K562 (cell line): ENCODE results near the gene MLLT3. TPM values are rescaled to one million over a fixed set of nuclear protein-coding genes. Genes with fewer than 3 reads are reported as not detected.

ENCODE experiments used
- ATAC-seq: fragments of 200-7000 bp; cut with Tn5 transposase; 3 replicates; pipeline ENCODE4 v1.9.1; 2020; ENCODE audit warnings: moderate library complexity
- BruUV-seq: library from RNA; stranded (reverse); fragments of 400-500 nt; replicated peaks from 2 replicates; lab custom pipeline; 2021; lab: Mats Ljungman, UMichigan
- CTCF ChIA-PET: fragments of 300-600 bp; formaldehyde crosslinking; extraction: SDS; loops from one replicate; lab custom pipeline; 2021; ENCODE audit warnings: low intra/inter-chr PET ratio; lab: Yijun Ruan, JAX
- POLR2A ChIA-PET: fragments of 300-600, 350-650 bp; sonication (Branson Sonifier 250); formaldehyde crosslinking; extraction: SDS; loops from one replicate; lab custom pipeline; 2021; ENCODE audit warnings: antibody characterized with exemption, inconsistent platforms; lab: Yijun Ruan, JAX
- DNase-seq, 4 experiments: peaks; one replicate each; pipeline versions ENCODE4 v3.0.0 to v3.0.0-alpha.2; 2011 to 2018; ENCODE audit warnings: low spot score in 3 of 4, mixed read lengths in 3 of 4; ENCODE audit errors: extremely low read depth in 1 of 4
- FAIRE-seq: peaks from 2 replicates; lab custom pipeline; 2011; peaks lifted over from hg19 to GRCh38; lab: Jason Lieb, UNC
- H2AFZ ChIP-seq: 2 replicates; pipeline ENCODE4 v1.6.0; 2011; ENCODE audit warnings: low read depth, low read length, control low read depth, inconsistent platforms
- H3K27ac ChIP-seq: fragments of 200-600 bp; 3 replicates; pipeline ENCODE4 v1.8.0; 2011; ENCODE audit warnings: low read depth, mild to moderate bottlenecking, control low read depth, inconsistent platforms, low read length, moderate library complexity, mixed read lengths; ENCODE audit errors: extremely low read depth
- H3K27me3 ChIP-seq, 2 experiments: fragments of 300-600 bp in 1 of 2; 2 replicates in 1 of 2; 3 replicates in 1 of 2; pipeline versions ENCODE4 v1.6.0 to v1.8.0; 2011; ENCODE audit warnings: inconsistent platforms in 2 of 2, low read length in 2 of 2, mild to moderate bottlenecking in 1 of 2, mixed read lengths in 1 of 2, moderate library complexity in 1 of 2; ENCODE audit not compliant: control insufficient read depth in 2 of 2, insufficient read depth in 2 of 2
- H3K36me3 ChIP-seq: fragments of 300-600 bp; 3 replicates; pipeline ENCODE4 v1.8.0; 2011; ENCODE audit warnings: mild to moderate bottlenecking, low read length, inconsistent platforms; ENCODE audit not compliant: control insufficient read depth, insufficient read depth
- H3K4me1 ChIP-seq, 2 experiments: fragments of 200-600 bp in 1 of 2; replicated peaks in 1 of 2; 2 replicates in 1 of 2; 3 replicates in 1 of 2; pipeline versions ENCODE4 v1.5.1 to v1.8.0; 2011; ENCODE audit warnings: inconsistent platforms in 2 of 2, low read length in 2 of 2, mild to moderate bottlenecking in 1 of 2, mixed read lengths in 1 of 2, moderate library complexity in 1 of 2; ENCODE audit not compliant: control insufficient read depth in 2 of 2, insufficient read depth in 2 of 2
- H3K4me2 ChIP-seq: 2 replicates; pipeline ENCODE4 v1.6.1; 2011; ENCODE audit warnings: low read length, control low read depth, inconsistent platforms, mixed read lengths; ENCODE audit not compliant: insufficient read depth
- H3K4me3 ChIP-seq: fragments of 200-600 bp; sonication (generic), shearing (Covaris generic); 2 replicates; pipeline ENCODE4 v1.5.1; 2016; ENCODE audit warnings: control low read depth, inconsistent platforms
- H3K79me2 ChIP-seq: fragments of 200-600 bp; 3 replicates; pipeline ENCODE4 v1.8.0; 2011; ENCODE audit warnings: low read length, inconsistent platforms; ENCODE audit not compliant: control insufficient read depth, insufficient read depth
- H3K9ac ChIP-seq, 2 experiments: 2 replicates each; pipeline versions ENCODE4 v1.6.0 to v1.6.1; 2011; ENCODE audit warnings: low read depth in 2 of 2, low read length in 2 of 2, control low read depth in 1 of 2, inconsistent platforms in 1 of 2, mild to moderate bottlenecking in 1 of 2, mixed read lengths in 1 of 2; ENCODE audit not compliant: insufficient read depth in 1 of 2
- H3K9me1 ChIP-seq: one replicate; pipeline ENCODE4 v1.6.0; 2011; ENCODE audit warnings: inconsistent platforms, mild to moderate bottlenecking, low read length, moderate library complexity; ENCODE audit not compliant: control insufficient read depth, insufficient read depth
- H3K9me3 ChIP-seq: replicated peaks from 2 replicates; pipeline ENCODE4 v1.5.1; 2011; ENCODE audit warnings: low read depth, low read length, inconsistent platforms; ENCODE audit not compliant: control insufficient read depth, insufficient read depth
- H4K20me1 ChIP-seq: replicated peaks from 2 replicates; pipeline ENCODE4 v1.6.1; 2011; ENCODE audit warnings: low read length, inconsistent platforms, mixed read lengths; ENCODE audit not compliant: control insufficient read depth, insufficient read depth
- BCOR ChIP-seq: fragments of 450-650 bp; IDR thresholded peaks from 2 replicates; pipeline ENCODE4 v1.6.1; 2016
- CBX2 ChIP-seq: fragments of 200-600 bp; sonication (generic); IDR thresholded peaks from one replicate; pipeline ENCODE4 v1.6.1; 2012; ENCODE audit warnings: mild to moderate bottlenecking, low read length, inconsistent platforms; ENCODE audit not compliant: insufficient read depth, poor library complexity, severe bottlenecking
- FOXA3 ChIP-seq, 2 experiments: fragments of 450-650 bp in 1 of 2; sonication (generic) in 1 of 2; formaldehyde crosslinking; IDR thresholded peaks in 1 of 2; conservative IDR thresholded peaks in 1 of 2; 2 replicates each; pipeline versions ENCODE4 v1.4.0 to v1.8.0; 2020 to 2022; ENCODE audit warnings: mild to moderate bottlenecking in 2 of 2, missing genetic modification reagents in 1 of 2
- FOXK1 ChIP-seq: sonication (generic); formaldehyde crosslinking; IDR thresholded peaks from 2 replicates; pipeline ENCODE4 v1.8.0; 2022; ENCODE audit warnings: missing genetic modification reagents, mild to moderate bottlenecking, borderline replicate concordance
- HMGN3 ChIP-seq: IDR thresholded peaks from 2 replicates; pipeline ENCODE4 v1.6.1; 2011; ENCODE audit warnings: borderline replicate concordance, low read depth, mild to moderate bottlenecking, mixed read lengths, low read length; ENCODE audit not compliant: insufficient read length; ENCODE audit errors: extremely low read depth
- HNRNPK ChIP-seq: fragments of 200-400 bp; formaldehyde crosslinking; IDR thresholded peaks from one replicate; pipeline ENCODE4 v1.6.1; 2018; ENCODE audit warnings: mild to moderate bottlenecking, low read depth, low read length; ENCODE audit not compliant: poor library complexity, severe bottlenecking
- ILF3 ChIP-seq: fragments of 450-650 bp; IDR thresholded peaks from 2 replicates; pipeline ENCODE4 v1.6.1; 2018; ENCODE audit warnings: antibody characterized with exemption, mild to moderate bottlenecking, moderate library complexity, borderline replicate concordance
- L3MBTL2 ChIP-seq: fragments of 450-650 bp; IDR thresholded peaks from 2 replicates; pipeline ENCODE4 v1.6.1; 2016; ENCODE audit warnings: mild to moderate bottlenecking, moderate library complexity
- MXI1 ChIP-seq: IDR thresholded peaks from 2 replicates; pipeline ENCODE4 v1.6.1; 2011; ENCODE audit warnings: low read depth, mild to moderate bottlenecking, improper control_type of control experiment, low read length
- POLR2AphosphoS5 ChIP-seq: IDR thresholded peaks from 2 replicates; pipeline ENCODE4 v1.6.1; 2011; ENCODE audit warnings: mild to moderate bottlenecking, low read depth, low read length, moderate library complexity; ENCODE audit not compliant: control insufficient read depth, insufficient read depth
- RBM14 ChIP-seq: fragments of 200-400 bp; formaldehyde crosslinking; IDR thresholded peaks from 2 replicates; pipeline ENCODE4 v1.6.1; 2018; ENCODE audit warnings: low read depth, mild to moderate bottlenecking, low read length, moderate library complexity, borderline replicate concordance; ENCODE audit not compliant: insufficient read depth
- SOX6 ChIP-seq: fragments of 450-650 bp; IDR thresholded peaks from 2 replicates; pipeline ENCODE4 v1.6.1; 2014; ENCODE audit warnings: mild to moderate bottlenecking
- TAF9B ChIP-seq: fragments of 450-650 bp; IDR thresholded peaks from 2 replicates; pipeline ENCODE4 v1.6.1; 2018; ENCODE audit warnings: mild to moderate bottlenecking; ENCODE audit not compliant: partially characterized antibody
- TRIM24 ChIP-seq, 2 experiments: fragments of 450-650 bp; IDR thresholded peaks; 2 replicates each; pipeline ENCODE4 v1.6.1; 2016
- ZBTB1 ChIP-seq: sonication (generic); formaldehyde crosslinking; IDR thresholded peaks from 2 replicates; pipeline ENCODE4 v1.8.1; 2023; ENCODE audit warnings: missing genetic modification reagents, low read depth, mild to moderate bottlenecking, borderline replicate concordance
- ZNF316 ChIP-seq: fragments of 450-650 bp; IDR thresholded peaks from 2 replicates; pipeline ENCODE4 v1.6.1; 2016
- ZNF696 ChIP-seq: fragments of 250-450 bp; sonication (Bioruptor Pico); conservative IDR thresholded peaks from 2 replicates; pipeline ENCODE4 v1.4.0; 2020; ENCODE audit warnings: mild to moderate bottlenecking, moderate library complexity
- WGBS: fragments of 100-300 bp; shearing (Covaris generic); methylation state at CpG from one replicate; pipeline ENCODE4 v1.1.6; 2016; ENCODE audit warnings: low coverage, mixed read lengths; ENCODE audit not compliant: insufficient coverage; ENCODE audit errors: missing lambda C conversion rate; 5-methylcytosine and 5-hydroxymethylcytosine counted together
- in situ Hi-C: fragments of 300-500 bp; cut with MboI; formaldehyde crosslinking; loops from 4 replicates; pipeline ENCODE4 v1.15.0; 2018; ENCODE audit warnings: inconsistent platforms, mixed read lengths
- intact Hi-C: fragments of 100-400 bp; cut with micrococcal nuclease; formaldehyde crosslinking; loops from 2 replicates; pipeline ENCODE4 v1.14.2; 2022
- polyA plus RNA-seq, 8 experiments: library from polyadenylated mRNA; depleted of rRNA in 4 of 8; stranded (reverse) in 5 of 8; unstranded in 3 of 8; fragments of >200 nt; fragmentation: Nextera tagmentation in 2 of 8; fragmentation: Illumina TruSeq in 1 of 8; extraction: Ambion mirVana in 2 of 8; extraction: Trizol in 1 of 8; gene quantifications; 2 replicates each; pipeline versions ENCODE4 v1.2.1 to v1.2.3, GENCODE V29; 2011 to 2014; ENCODE audit warnings: inconsistent platforms in 1 of 8, missing spikeins in 1 of 8
- total RNA-seq, 7 experiments: library from RNA; depleted of rRNA in 6 of 7; stranded (reverse); fragments of >200 nt in 6 of 7; fragmentation: Illumina TruSeq in 2 of 7; extraction: Trizol in 2 of 7; gene quantifications; 2 replicates each; pipeline versions ENCODE4 v1.2.1 to v1.2.3, GENCODE V29; 2011 to 2021; ENCODE audit warnings: low replicate concordance in 1 of 7
- TF ChIP-seq, protein P1 (sequence below): sonication (generic); formaldehyde crosslinking; IDR thresholded peaks from 2 replicates; pipeline ENCODE4 v1.8.0; 2023; ENCODE audit warnings: mild to moderate bottlenecking, missing genetic modification reagents
- TF ChIP-seq, protein P2 (sequence below): fragments of 250-450 bp; sonication (Bioruptor Pico); IDR thresholded peaks from 2 replicates; pipeline ENCODE4 v1.4.0; 2020; ENCODE audit warnings: borderline replicate concordance
- TF ChIP-seq, protein P3 (sequence below): fragments of 250-450 bp; sonication (Bioruptor Pico); IDR thresholded peaks from 2 replicates; pipeline ENCODE4 v1.8.0; 2021; ENCODE audit warnings: moderate library complexity, mild to moderate bottlenecking, inconsistent platforms

The MLLT3 gene
- total and polyA plus RNA-seq, 9 of the 15 experiments (the other 6 are each of a cell fraction or from before 2014, with no cell fraction given) = 0.07 to 0.42 (median 0.22) TPM; not detected in 4

DNA sequence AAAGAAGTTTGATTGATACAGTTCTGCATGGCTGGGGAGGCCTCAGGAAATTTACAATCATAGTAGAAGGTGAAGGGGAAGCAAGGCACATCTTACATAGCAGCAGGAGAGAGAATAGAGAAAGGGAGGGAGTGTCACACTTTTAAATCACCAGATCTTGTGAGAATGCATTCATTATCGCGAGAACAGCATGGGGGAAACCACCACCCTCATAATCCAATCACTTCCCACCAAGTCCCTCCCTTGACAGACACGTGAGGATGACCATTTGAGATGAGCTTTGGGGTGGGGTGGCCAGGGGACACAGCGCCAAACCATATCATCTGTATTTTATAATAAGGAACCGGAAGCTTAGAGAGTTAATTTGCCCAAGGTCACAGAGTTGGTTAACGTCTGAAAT, 48.1 kb upstream of the MLLT3 start:
- intact Hi-C loops (no loop called here), in situ Hi-C loops (no loop called here)
- no peaks in the 10 kb centered on the region for H3K27me3 ChIP-seq
- no peak for ATAC-seq
- 5% methylated on average over 6 of the region's 6 CpGs for WGBS
- DNase-seq = no peak
- TF ChIP-seq, protein P1, sequence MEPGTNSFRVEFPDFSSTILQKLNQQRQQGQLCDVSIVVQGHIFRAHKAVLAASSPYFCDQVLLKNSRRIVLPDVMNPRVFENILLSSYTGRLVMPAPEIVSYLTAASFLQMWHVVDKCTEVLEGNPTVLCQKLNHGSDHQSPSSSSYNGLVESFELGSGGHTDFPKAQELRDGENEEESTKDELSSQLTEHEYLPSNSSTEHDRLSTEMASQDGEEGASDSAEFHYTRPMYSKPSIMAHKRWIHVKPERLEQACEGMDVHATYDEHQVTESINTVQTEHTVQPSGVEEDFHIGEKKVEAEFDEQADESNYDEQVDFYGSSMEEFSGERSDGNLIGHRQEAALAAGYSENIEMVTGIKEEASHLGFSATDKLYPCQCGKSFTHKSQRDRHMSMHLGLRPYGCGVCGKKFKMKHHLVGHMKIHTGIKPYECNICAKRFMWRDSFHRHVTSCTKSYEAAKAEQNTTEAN (CRISPR knock-in tag) = no peak
- TF ChIP-seq, protein P2, sequence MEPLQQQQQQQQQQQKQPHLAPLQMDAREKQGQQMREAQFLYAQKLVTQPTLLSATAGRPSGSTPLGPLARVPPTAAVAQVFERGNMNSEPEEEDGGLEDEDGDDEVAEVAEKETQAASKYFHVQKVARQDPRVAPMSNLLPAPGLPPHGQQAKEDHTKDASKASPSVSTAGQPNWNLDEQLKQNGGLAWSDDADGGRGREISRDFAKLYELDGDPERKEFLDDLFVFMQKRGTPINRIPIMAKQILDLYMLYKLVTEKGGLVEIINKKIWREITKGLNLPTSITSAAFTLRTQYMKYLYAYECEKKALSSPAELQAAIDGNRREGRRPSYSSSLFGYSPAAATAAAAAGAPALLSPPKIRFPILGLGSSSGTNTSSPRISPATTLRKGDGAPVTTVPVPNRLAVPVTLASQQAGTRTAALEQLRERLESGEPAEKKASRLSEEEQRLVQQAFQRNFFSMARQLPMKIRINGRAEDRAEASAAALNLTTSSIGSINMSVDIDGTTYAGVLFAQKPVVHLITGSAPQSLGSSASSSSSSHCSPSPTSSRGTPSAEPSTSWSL (CRISPR knock-in tag) = no peak
- TF ChIP-seq HMGN3 = no peak
- no peak for TF ChIP-seq FOXK1
- TF ChIP-seq L3MBTL2 = no peak
- TF ChIP-seq ZNF696 (CRISPR knock-in tag) = no peak
- TF ChIP-seq ILF3 = no peak
- no peak for TF ChIP-seq POLR2AphosphoS5
- TF ChIP-seq MXI1 = no peak
- TF ChIP-seq, protein P3, sequence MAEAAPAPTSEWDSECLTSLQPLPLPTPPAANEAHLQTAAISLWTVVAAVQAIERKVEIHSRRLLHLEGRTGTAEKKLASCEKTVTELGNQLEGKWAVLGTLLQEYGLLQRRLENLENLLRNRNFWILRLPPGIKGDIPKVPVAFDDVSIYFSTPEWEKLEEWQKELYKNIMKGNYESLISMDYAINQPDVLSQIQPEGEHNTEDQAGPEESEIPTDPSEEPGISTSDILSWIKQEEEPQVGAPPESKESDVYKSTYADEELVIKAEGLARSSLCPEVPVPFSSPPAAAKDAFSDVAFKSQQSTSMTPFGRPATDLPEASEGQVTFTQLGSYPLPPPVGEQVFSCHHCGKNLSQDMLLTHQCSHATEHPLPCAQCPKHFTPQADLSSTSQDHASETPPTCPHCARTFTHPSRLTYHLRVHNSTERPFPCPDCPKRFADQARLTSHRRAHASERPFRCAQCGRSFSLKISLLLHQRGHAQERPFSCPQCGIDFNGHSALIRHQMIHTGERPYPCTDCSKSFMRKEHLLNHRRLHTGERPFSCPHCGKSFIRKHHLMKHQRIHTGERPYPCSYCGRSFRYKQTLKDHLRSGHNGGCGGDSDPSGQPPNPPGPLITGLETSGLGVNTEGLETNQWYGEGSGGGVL (CRISPR knock-in tag) = no peak
- no peak for TF ChIP-seq ZBTB1 (CRISPR knock-in tag)
- no peak for TF ChIP-seq TAF9B
- no peak for TF ChIP-seq FOXA3 (CRISPR knock-in tag; conservative IDR thresholded peaks at IDR 0.05 in 1 of 2, IDR thresholded peaks at IDR 0.05 in 1 of 2)
- TF ChIP-seq RBM14 = no peak
- no peak for TF ChIP-seq SOX6
- TF ChIP-seq HNRNPK = no peak
- TF ChIP-seq BCOR = no peak
- no peak for TF ChIP-seq TRIM24 (IDR thresholded peaks at IDR 0.05)
- TF ChIP-seq CBX2 = no peak
- no peak for TF ChIP-seq ZNF316
- no peaks in the 10 kb centered on the region for H4K20me1 ChIP-seq
- H3K27ac ChIP-seq = no peak overlapping the region
- BruUV-seq = no TSS peak
- H2AFZ ChIP-seq = no peak overlapping the region
- no peaks in the 10 kb centered on the region for H3K9me1 ChIP-seq
- no peaks in the 10 kb centered on the region for H3K36me3 ChIP-seq
- no peak overlapping the region for H3K4me3 ChIP-seq
- H3K4me2 ChIP-seq = no peak overlapping the region
- H3K79me2 ChIP-seq = no peaks in the 10 kb centered on the region
- no peaks in the 10 kb centered on the region for H3K4me1 ChIP-seq
- ChIA-PET CTCF (no interaction called here), POLR2A (interaction anchor here (0.8 kb wide), 1 partner anchor 13 kb away, joined by 3 read pairs; the partner anchor contains the start of gene FOCAD)
- H3K9me3 ChIP-seq = no peaks in the 10 kb centered on the region
- no peak for FAIRE-seq
- H3K9ac ChIP-seq = no peak overlapping the region
